Right forelimb (tissue), 1 donor: ENCODE measurements around the gene TSPAN12.

Experiments
- DNase-seq: peaks from one replicate; pipeline ENCODE4 v3.0.0-alpha.2; 2018

TSPAN12 gene

DNA sequence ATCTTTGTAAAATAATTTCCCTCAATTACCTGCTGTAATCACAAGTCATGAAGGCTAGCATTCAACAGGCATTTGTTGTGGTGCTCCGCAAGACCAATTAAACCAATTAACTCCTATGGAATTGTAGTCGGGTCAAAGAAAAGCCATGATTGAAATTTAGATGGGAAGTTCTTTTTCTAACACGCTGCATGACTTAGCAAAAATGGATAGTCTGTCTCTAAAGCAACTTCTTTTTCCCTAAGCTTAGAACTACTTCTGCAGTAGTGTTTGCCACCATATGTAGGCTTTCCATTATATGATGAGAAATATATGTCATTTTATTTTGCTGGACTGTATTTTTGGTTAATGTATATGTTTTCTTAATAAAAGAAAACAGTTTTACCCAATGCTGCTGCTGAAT is 119.1 kb downstream of the TSPAN12 start:
- DNase-seq = no peak
